ENCODE data around the gene TPP1. TPM values are rescaled to one million over a fixed set of nuclear protein-coding genes. Genes with fewer than 3 reads are reported as not detected.

TPP1 gene
- total and polyA plus RNA-seq, 2 of the 13 experiments (the other 11 are each of a cell fraction or from before 2014, with no cell fraction given): 13.9 to 74.6 TPM

DNA sequence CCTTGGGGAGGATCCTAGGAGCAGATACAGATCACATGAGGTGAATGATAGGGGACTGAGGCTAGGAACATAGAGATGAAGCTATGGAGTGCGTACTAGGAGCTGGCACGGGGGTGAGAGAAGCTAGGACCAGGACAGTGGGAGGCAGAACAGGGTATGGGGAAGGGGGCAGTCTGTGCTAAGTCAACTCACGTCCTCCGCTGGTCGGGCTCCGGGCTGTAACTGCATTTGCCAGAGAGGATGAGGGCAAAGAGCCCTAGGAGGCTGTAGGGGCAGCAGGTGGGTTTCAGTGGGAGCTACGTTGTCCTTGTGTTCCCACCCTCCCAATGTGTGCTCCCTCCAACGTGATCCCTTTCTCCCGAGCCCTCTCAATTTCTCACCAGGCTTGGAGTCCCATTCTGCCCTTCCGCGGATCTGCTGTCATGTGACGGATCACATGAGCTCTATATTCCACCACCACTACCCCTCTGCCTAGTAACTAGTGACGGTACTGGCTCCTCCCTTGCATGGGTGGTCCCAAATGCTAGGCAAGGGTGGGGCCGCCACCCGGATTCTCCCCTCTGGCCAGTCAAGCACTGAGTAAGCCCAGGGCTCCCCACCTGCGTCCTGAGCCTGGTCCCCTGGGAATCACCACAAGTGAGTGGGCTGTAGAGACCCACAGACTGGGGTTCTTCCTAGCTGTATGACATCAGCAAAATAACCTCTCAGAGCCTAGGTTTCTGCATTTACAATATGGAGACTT, at the start of gene TPP1 (continued):
- TF ChIP-seq AKNA (CRISPR knock-in tag; IDR thresholded peaks at IDR 0.05; ENCODE audit: borderline replicate concordance): no peak
- no peak for TF ChIP-seq ZSCAN9 (CRISPR knock-in tag; IDR thresholded peaks at IDR 0.05; ENCODE audit: borderline replicate concordance)
- no peak for TF ChIP-seq SMAD9 (CRISPR knock-in tag; IDR thresholded peaks at IDR 0.05)
- 0 out of 2 replicates have a peak, but pooled peaks have one; percentile 51 for TF ChIP-seq ZNF615 (CRISPR knock-in tag; IDR thresholded peaks at IDR 0.05; ENCODE audit: borderline replicate concordance)
- no peak for TF ChIP-seq ZIK1 (CRISPR knock-in tag; IDR thresholded peaks at IDR 0.05; ENCODE audit: borderline replicate concordance, low read depth)
- no peak for TF ChIP-seq ZNF362 (CRISPR knock-in tag; IDR thresholded peaks at IDR 0.05; ENCODE audit: borderline replicate concordance)
- TF ChIP-seq, protein P1, sequence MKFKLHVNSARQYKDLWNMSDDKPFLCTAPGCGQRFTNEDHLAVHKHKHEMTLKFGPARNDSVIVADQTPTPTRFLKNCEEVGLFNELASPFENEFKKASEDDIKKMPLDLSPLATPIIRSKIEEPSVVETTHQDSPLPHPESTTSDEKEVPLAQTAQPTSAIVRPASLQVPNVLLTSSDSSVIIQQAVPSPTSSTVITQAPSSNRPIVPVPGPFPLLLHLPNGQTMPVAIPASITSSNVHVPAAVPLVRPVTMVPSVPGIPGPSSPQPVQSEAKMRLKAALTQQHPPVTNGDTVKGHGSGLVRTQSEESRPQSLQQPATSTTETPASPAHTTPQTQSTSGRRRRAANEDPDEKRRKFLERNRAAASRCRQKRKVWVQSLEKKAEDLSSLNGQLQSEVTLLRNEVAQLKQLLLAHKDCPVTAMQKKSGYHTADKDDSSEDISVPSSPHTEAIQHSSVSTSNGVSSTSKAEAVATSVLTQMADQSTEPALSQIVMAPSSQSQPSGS (CRISPR knock-in tag; IDR thresholded peaks at IDR 0.05): no peak; the same call in 1 of the 2 replicates
- no peak for TF ChIP-seq NCOA1 (CRISPR knock-in tag; IDR thresholded peaks at IDR 0.05)
- no peak for TF ChIP-seq TP53 (CRISPR knock-in tag; conservative IDR thresholded peaks at IDR 0.05)
- TF ChIP-seq ZNF646 (CRISPR knock-in tag; IDR thresholded peaks at IDR 0.05): no peak
- TF ChIP-seq, protein P2, sequence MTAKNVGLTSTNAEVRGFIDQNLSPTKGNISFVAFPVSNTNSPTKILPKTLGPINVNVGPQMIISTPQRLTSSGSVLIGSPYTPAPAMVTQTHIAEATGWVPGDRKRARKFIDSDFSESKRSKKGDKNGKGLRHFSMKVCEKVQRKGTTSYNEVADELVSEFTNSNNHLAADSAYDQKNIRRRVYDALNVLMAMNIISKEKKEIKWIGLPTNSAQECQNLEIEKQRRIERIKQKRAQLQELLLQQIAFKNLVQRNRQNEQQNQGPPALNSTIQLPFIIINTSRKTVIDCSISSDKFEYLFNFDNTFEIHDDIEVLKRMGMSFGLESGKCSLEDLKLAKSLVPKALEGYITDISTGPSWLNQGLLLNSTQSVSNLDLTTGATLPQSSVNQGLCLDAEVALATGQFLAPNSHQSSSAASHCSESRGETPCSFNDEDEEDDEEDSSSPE (CRISPR knock-in tag; IDR thresholded peaks at IDR 0.05): peak; percentile 36; the same call in 1 of the 2 replicates
- peak; percentile 43; the same call in 1 of the 2 replicates for TF ChIP-seq NFIC (IDR thresholded peaks at IDR 0.05; ENCODE audit: low read length)

All from HepG2 (cell line).